Tibial nerve (tissue), 4 donors: ENCODE measurements around the gene C1QTNF6. TPM values are rescaled to one million over a fixed set of nuclear protein-coding genes. Genes with fewer than 3 reads are reported as not detected.

Source experiments
- DNase-seq, 2 donors: peaks; one replicate each; pipeline ENCODE4 v3.0.0-alpha.2; 2019; ENCODE audit warnings: low spot score in 2 of 2
- H3K27ac ChIP-seq, 4 donors: fragments of 200-600 bp; sonication (generic) in 3 of 4; one replicate each; pipeline ENCODE4 v1.5.1; 2017 to 2019; ENCODE audit warnings: mild to moderate bottlenecking in 1 of 4
- H3K27me3 ChIP-seq, 2 donors: fragments of 200-600 bp; sonication (generic) in 1 of 2; one replicate each; pipeline versions ENCODE4 v1.5.1 to v1.6.0; 2017 to 2019
- H3K36me3 ChIP-seq, 3 donors: fragments of 200-600 bp; sonication (generic); one replicate each; pipeline ENCODE4 v1.5.1; 2018 to 2019
- H3K4me1 ChIP-seq, 4 donors: fragments of 200-600 bp; sonication (generic) in 3 of 4; one replicate each; pipeline ENCODE4 v1.5.1; 2017 to 2019
- H3K4me3 ChIP-seq, 4 donors: fragments of 200-600 bp; sonication (generic) in 3 of 4; one replicate each; pipeline ENCODE4 v1.5.1; 2017 to 2019; ENCODE audit warnings: mild to moderate bottlenecking in 1 of 4, moderate library complexity in 1 of 4
- H3K9me3 ChIP-seq, 4 donors: fragments of 200-600 bp; sonication (generic) in 3 of 4; one replicate each; pipeline ENCODE4 v1.5.1; 2017 to 2019
- CTCF ChIP-seq, 5 experiments: fragments of 200-600 bp in 3 of 5; fragments of 450-650 bp in 2 of 5; sonication (generic) in 3 of 5; IDR thresholded peaks; one replicate each; pipeline ENCODE4 v1.5.1; 2016 to 2019; ENCODE audit warnings: antibody characterized with exemption in 5 of 5, mild to moderate bottlenecking in 3 of 5, moderate library complexity in 2 of 5
- EP300 ChIP-seq, 2 donors: sonication (generic); formaldehyde crosslinking; IDR thresholded peaks; one replicate each; pipeline ENCODE4 v1.6.1; 2017; ENCODE audit warnings: antibody characterized with exemption in 2 of 2, mild to moderate bottlenecking in 1 of 2
- POLR2A ChIP-seq, 2 donors: fragments of 450-650 bp; IDR thresholded peaks; one replicate each; pipeline ENCODE4 v1.6.1; 2017; ENCODE audit warnings: antibody characterized with exemption in 2 of 2, mild to moderate bottlenecking in 2 of 2, moderate library complexity in 2 of 2
- WGBS, 2 donors: methylation state at CpG; one replicate each; pipeline ENCODE4 v1.1.5; 2018; 5-methylcytosine and 5-hydroxymethylcytosine counted together
- total RNA-seq, 4 donors: library from RNA; depleted of rRNA; stranded (reverse); fragments of >200 nt; gene quantifications; one replicate each; pipeline ENCODE4 v1.1.0, GENCODE V29; 2016

Gene C1QTNF6
- total RNA-seq, 4 donors from 2014 or later: 2.6 to 3.9 (median 3.4) TPM

GRCh38 chr22:37199103-37199759 lies 11.2 kb upstream of the C1QTNF6 start:
- no peaks in the 10 kb centered on the region for H3K36me3 ChIP-seq
- no peaks in the 10 kb centered on the region for H3K9me3 ChIP-seq
- 1% methylated on average over 19 to 37 of the region's 58 CpGs for WGBS, 2 donors
- peak overlapping the region; percentile 67 to 75 (median 72) for H3K4me3 ChIP-seq
- peaks cover 7 to 33% (median 25%) of the 10 kb centered on the region in 4 donors for H3K4me1 ChIP-seq
- H3K27me3 ChIP-seq: no peaks in the 10 kb centered on the region
- H3K27ac ChIP-seq: peak overlapping the region; percentile 81 to 96 (median 91)
- TF ChIP-seq CTCF (IDR thresholded peaks at IDR 0.05) (peak; percentile 84 to 99 (median 97)), POLR2A (IDR thresholded peaks at IDR 0.05) (peak; percentile 99), EP300 (IDR thresholded peaks at IDR 0.05) (peak; percentile 75 to 99)
- DNase-seq: peak; percentile 98 to 99

- peak; percentile 80 to 91 for DNase-seq
- Histone ChIP-seq H3K4me3 (peak overlapping the region; percentile 67 to 75 (median 72)), H3K4me1 (peaks cover 7 to 33% (median 27%) of the 10 kb centered on the region in 4 donors), H3K36me3 (no peaks in the 10 kb centered on the region), H3K9me3 (no peaks in the 10 kb centered on the region), H3K27ac (peak overlapping the region; percentile 81 to 96 (median 91)), H3K27me3 (no peaks in the 10 kb centered on the region)
- TF ChIP-seq CTCF (IDR thresholded peaks at IDR 0.05) (peak; percentile 71 to 95 (median 92)), POLR2A (IDR thresholded peaks at IDR 0.05) (no peak), EP300 (IDR thresholded peaks at IDR 0.05) (no peak)
- 2 to 3% methylated on average over 35 to 36 of the region's 51 CpGs for WGBS, 2 donors
Measured at GRCh38 chr22:37198258-37199102, 10.4 kb upstream of the C1QTNF6 start.

GRCh38 chr22:37197451-37198257 lies 9.6 kb upstream of the C1QTNF6 start:
- WGBS, 2 donors: 41 to 51% methylated on average over 12 of the region's 12 CpGs
- Histone ChIP-seq H3K27ac (peak overlapping the region; percentile 81 to 96 (median 91)), H3K9me3 (no peaks in the 10 kb centered on the region), H3K4me1 (peaks cover 7 to 33% (median 27%) of the 10 kb centered on the region in 4 donors), H3K4me3 (peak overlapping the region in 2 of 4 donors; percentile 67 to 74), H3K27me3 (no peaks in the 10 kb centered on the region), H3K36me3 (no peaks in the 10 kb centered on the region)
- TF ChIP-seq CTCF (IDR thresholded peaks at IDR 0.05) (no peak), EP300 (IDR thresholded peaks at IDR 0.05) (peak in 1 of 2 donors; percentile 0), POLR2A (IDR thresholded peaks at IDR 0.05) (no peak)
- peak in 1 of 2 donors; percentile 38 for DNase-seq

GRCh38 chr22:37196539-37197450 lies 8.7 kb upstream of the C1QTNF6 start:
- peak; percentile 76 to 77 for DNase-seq
- WGBS, 2 donors: 28 to 37% methylated on average over 14 of the region's 14 CpGs
- no peaks in the 10 kb centered on the region for H3K9me3 ChIP-seq
- H3K27me3 ChIP-seq: no peaks in the 10 kb centered on the region
- peak in 2 of 5 experiments; percentile 31 to 42 for TF ChIP-seq CTCF (IDR thresholded peaks at IDR 0.05)
- TF ChIP-seq EP300 (IDR thresholded peaks at IDR 0.05): peak in 1 of 2 donors; percentile 58
- TF ChIP-seq POLR2A (IDR thresholded peaks at IDR 0.05): no peak
- H3K36me3 ChIP-seq: no peaks in the 10 kb centered on the region
- peak overlapping the region; percentile 61 to 96 (median 91) for H3K27ac ChIP-seq
- H3K4me1 ChIP-seq: peaks cover 7 to 33% (median 27%) of the 10 kb centered on the region in 4 donors
- no peak overlapping the region for H3K4me3 ChIP-seq
